Effector memory CD4-positive, alpha-beta T cell (primary cell): ENCODE measurements around the gene METTL26.
A peak's percentile ranks its signal among the peaks of the same experiment; 100 is the strongest.

Experiments used
- DNase-seq, 3 donors: peaks; one replicate each; pipeline ENCODE4 v3.0.0-alpha.2; 2020
- H3K27ac ChIP-seq: 2 replicates; pipeline ENCODE4 v1.7.0; 2013; ENCODE audit warnings: mild to moderate bottlenecking, low read length, moderate library complexity; ENCODE audit not compliant: insufficient read depth, poor library complexity, severe bottlenecking
- H3K27me3 ChIP-seq: replicated peaks from 2 replicates; pipeline ENCODE4 v1.7.0; 2013; ENCODE audit warnings: mild to moderate bottlenecking, low read length; ENCODE audit not compliant: insufficient read depth, control insufficient read depth, poor library complexity, severe bottlenecking
- H3K36me3 ChIP-seq: 2 replicates; pipeline ENCODE4 v1.7.0; 2013; ENCODE audit warnings: mild to moderate bottlenecking, low read length, moderate library complexity; ENCODE audit not compliant: control insufficient read depth, insufficient read depth
- H3K4me1 ChIP-seq: 2 replicates; pipeline ENCODE4 v1.7.0; 2013; ENCODE audit warnings: low read length, mild to moderate bottlenecking; ENCODE audit not compliant: control insufficient read depth, insufficient read depth, poor library complexity, severe bottlenecking
- H3K4me3 ChIP-seq: 2 replicates; pipeline ENCODE4 v1.7.0; 2013; ENCODE audit warnings: low read length, low read depth, mild to moderate bottlenecking; ENCODE audit not compliant: insufficient read depth, poor library complexity, severe bottlenecking
- H3K9me3 ChIP-seq: 2 replicates; pipeline ENCODE4 v1.7.0; 2013; ENCODE audit warnings: mild to moderate bottlenecking, low read length, moderate library complexity; ENCODE audit not compliant: control insufficient read depth

Gene METTL26

DNA sequence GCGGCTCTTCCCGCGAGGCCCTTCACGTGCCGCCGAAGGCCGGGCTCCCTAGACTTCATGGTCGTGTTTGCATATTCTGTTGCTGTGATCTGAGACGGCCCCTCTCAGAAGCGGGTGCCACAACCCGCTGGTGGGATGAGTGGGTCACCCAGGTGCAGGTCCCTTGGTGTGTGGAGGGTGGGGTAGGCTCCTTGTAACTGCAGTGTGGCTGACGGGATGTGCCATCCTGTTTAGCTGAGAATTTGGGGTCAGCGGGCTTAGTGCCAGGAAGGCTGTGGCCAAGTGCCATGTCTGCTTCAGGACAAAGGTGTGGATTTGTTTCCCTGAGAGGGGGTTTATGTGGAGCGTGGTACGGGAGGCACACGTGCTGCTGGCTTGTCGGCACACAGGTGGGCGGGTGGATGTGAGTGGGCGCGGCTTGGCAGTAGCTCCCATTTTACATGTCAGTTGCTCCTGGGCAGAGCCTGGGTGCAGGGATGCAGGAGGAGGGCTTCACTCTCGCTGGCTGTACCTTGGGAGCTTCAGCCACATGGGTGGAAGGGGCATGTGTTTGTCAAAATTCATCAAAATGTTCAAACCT, 14.5 kb downstream of the METTL26 start:
- no peak overlapping the region for H3K27ac ChIP-seq
- no peak overlapping the region for H3K4me3 ChIP-seq
- no peak for DNase-seq
- no peaks in the 10 kb centered on the region for H3K9me3 ChIP-seq
- no peaks in the 10 kb centered on the region for H3K27me3 ChIP-seq
- peaks cover 4% of the 10 kb centered on the region for H3K36me3 ChIP-seq
- no peaks in the 10 kb centered on the region for H3K4me1 ChIP-seq

DNA sequence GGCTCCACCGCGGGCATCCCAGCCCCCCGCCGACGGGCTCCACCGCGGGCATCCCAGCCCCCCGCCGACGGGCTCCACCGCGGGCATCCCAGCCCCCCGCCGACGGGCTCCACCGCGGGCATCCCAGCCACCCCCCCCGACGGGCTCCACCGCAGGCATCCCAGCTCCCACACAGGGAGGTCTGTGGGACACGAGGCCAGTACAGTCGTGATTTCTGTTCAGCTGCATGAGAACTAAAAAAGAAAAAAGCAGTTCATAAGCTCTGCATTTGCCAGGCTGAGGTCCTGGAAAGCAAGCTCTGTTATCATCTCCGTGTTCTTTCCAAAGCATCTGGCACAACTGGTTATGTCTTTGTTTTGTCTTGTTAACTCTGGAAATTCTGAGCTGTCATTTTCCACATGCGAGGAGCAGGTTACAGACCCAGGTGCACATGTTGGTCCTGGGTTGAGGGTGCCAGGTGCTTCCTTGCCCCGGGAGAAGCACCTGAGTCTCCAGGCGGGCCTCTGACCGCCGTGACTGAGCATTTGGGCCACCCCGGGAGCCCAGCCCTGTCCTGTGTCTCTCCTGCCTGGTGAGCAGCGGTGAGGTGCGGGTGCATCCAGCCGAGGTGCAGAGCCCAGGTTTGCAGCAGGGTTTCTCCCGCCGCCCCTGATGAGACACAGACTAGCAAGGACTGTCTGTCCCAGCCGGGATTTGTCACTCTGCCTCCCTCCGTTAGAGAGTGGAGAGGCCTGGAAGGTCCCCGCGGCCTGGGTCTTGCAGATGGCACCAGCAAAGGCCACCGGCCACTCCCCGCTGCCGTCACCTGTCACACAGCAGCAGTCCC, 15.2 kb downstream of the METTL26 start:
- Histone ChIP-seq H3K9me3 (no peaks in the 10 kb centered on the region), H3K27me3 (no peaks in the 10 kb centered on the region), H3K36me3 (peaks cover 4% of the 10 kb centered on the region), H3K4me3 (no peak overlapping the region), H3K4me1 (no peaks in the 10 kb centered on the region), H3K27ac (no peak overlapping the region)
- DNase-seq = no peak

GRCh38 chr16:619476-620100, 16.5 kb downstream of the METTL26 start:
- no peak overlapping the region for H3K4me3 ChIP-seq
- no peak for DNase-seq
- H3K36me3 ChIP-seq = peaks cover 4% of the 10 kb centered on the region
- no peaks in the 10 kb centered on the region for H3K27me3 ChIP-seq
- no peaks in the 10 kb centered on the region for H3K9me3 ChIP-seq
- no peaks in the 10 kb centered on the region for H3K4me1 ChIP-seq
- no peak overlapping the region for H3K27ac ChIP-seq

- no peak overlapping the region for H3K27ac ChIP-seq
- H3K9me3 ChIP-seq = no peaks in the 10 kb centered on the region
- H3K27me3 ChIP-seq = no peaks in the 10 kb centered on the region
- DNase-seq = no peak
- peaks cover 9% of the 10 kb centered on the region for H3K36me3 ChIP-seq
- H3K4me1 ChIP-seq = no peaks in the 10 kb centered on the region
- no peak overlapping the region for H3K4me3 ChIP-seq
Measured at GRCh38 chr16:617855-618254, 18.2 kb downstream of the METTL26 start.

GRCh38 chr16:616733-617586, 19.1 kb downstream of the METTL26 start:
- Histone ChIP-seq H3K27ac (no peak overlapping the region), H3K4me1 (no peaks in the 10 kb centered on the region), H3K27me3 (no peaks in the 10 kb centered on the region), H3K4me3 (no peak overlapping the region), H3K36me3 (peaks cover 9% of the 10 kb centered on the region), H3K9me3 (no peaks in the 10 kb centered on the region)
- DNase-seq = no peak

DNA sequence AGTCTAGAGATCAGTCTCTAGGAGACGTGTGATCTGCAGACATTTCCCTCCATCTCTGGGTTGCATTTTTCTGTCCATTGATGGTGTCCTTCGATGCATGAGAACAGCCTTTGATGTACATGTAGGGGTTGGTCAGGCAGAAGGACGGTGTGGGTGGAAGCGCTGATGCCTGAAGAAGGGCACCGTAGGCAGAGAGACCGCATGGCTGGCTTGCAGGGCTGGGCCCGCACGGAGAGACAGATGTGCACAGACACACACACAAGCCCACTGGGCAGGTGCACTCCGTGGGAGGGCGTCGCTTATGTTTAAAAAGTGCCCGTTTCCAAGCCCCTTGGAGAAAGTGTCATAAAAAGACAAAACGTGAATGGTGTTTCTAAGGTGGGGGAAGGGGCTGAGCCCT, 21.0 kb downstream of the METTL26 start:
- Histone ChIP-seq H3K4me3 (no peak overlapping the region), H3K4me1 (no peaks in the 10 kb centered on the region), H3K36me3 (peaks cover 9% of the 10 kb centered on the region), H3K27ac (no peak overlapping the region), H3K27me3 (no peaks in the 10 kb centered on the region), H3K9me3 (no peaks in the 10 kb centered on the region)
- DNase-seq = no peak

DNA sequence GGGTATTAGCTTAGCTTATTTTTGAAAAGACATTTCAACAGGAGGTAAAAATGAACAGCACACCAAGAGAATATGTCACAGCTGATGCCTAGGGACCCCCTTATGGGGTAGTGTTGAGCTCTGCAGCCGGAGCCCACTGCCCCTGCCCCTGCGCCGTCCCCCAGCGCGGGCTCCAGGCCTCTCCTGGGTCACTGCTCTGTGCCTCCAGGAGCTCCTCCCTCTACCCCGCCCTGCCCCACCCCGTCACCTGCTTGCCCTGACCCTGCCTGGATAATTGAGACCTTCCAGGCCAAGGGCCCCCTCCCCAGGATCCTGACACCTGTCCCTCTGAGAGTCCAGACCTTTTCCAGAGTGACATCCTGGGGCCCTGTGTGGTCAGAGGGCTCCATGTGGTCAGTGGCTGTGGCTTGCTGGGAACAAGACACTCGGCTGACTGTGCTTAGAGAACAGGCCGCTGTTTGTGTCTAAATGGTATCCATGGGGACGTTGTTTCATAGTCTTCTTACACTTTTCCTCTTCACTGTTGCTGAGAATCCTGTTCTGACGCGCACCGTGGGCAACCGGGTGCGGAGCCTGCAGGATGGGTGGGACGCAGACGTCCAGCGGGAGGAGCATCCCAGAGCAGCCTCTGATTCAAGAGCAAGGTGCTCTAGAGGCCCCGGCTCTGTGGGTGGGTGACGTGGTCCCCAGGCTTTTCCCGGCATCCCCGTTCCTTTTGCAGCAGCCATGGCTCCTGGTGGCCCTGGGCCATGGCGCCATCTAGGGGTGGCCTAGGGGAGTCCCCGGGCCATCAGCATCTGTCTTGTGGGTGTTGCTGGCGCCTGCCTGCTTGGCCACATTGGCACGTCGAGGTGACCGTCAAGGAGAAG, 25.4 kb downstream of the METTL26 start:
- Histone ChIP-seq H3K27ac (no peak overlapping the region), H3K4me1 (no peaks in the 10 kb centered on the region), H3K4me3 (no peak overlapping the region)

DNA sequence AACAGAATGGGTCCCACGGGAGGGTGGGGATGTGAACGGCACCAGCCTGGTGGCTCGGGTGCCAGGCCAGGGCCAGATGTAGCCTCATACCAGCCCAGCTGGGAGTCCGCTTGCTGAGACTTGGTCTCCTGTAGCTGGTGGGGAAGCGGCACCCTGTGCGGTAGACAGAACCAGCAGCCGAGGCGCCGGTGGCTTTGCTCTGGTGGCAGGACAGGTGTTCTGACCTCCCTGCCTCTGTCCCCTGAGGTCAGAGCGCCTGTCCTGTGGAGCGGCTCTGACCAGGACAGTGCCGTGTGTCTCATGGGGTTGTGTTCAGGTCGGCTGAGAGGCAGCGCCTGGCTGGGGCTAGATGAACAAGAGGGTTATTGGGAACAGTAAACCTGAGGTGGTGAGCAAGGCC, 26.1 kb downstream of the METTL26 start:
- H3K36me3 ChIP-seq = peaks cover 5% of the 10 kb centered on the region
- no peak overlapping the region for H3K27ac ChIP-seq
- no peak for DNase-seq
- no peaks in the 10 kb centered on the region for H3K9me3 ChIP-seq
- H3K27me3 ChIP-seq = no peaks in the 10 kb centered on the region
- no peaks in the 10 kb centered on the region for H3K4me1 ChIP-seq
- no peak overlapping the region for H3K4me3 ChIP-seq

More for the DNA sequence above, 25.4 kb downstream of the METTL26 start:
- no peaks in the 10 kb centered on the region for H3K9me3 ChIP-seq
- no peaks in the 10 kb centered on the region for H3K27me3 ChIP-seq
- peak; percentile 19 to 34 (median 25) for DNase-seq
- H3K36me3 ChIP-seq = peaks cover 5% of the 10 kb centered on the region

- H3K4me1 ChIP-seq = no peaks in the 10 kb centered on the region
- DNase-seq = no peak
- no peaks in the 10 kb centered on the region for H3K9me3 ChIP-seq
- H3K36me3 ChIP-seq = peaks cover 5% of the 10 kb centered on the region
- no peaks in the 10 kb centered on the region for H3K27me3 ChIP-seq
- H3K27ac ChIP-seq = no peak overlapping the region
- H3K4me3 ChIP-seq = no peak overlapping the region
Measured at GRCh38 chr16:609316-609715, 26.8 kb downstream of the METTL26 start.
